NCI-H524 treated with DMSO at 0.1 percent for 48 hours (cell line): ENCODE data around the gene BABAM2.
A peak's percentile ranks its signal among the peaks of the same experiment; 100 is the strongest.
"Not testable (repeated sequence)": the region's sequence is repeated elsewhere in the genome, so short reads cannot be mapped to it uniquely, and the experiment has no call there.

Experiments
- DNase-seq: peaks from one replicate; lab custom pipeline; 2025; lab: John Stamatoyannopoulos, UW

The BABAM2 gene

DNA sequence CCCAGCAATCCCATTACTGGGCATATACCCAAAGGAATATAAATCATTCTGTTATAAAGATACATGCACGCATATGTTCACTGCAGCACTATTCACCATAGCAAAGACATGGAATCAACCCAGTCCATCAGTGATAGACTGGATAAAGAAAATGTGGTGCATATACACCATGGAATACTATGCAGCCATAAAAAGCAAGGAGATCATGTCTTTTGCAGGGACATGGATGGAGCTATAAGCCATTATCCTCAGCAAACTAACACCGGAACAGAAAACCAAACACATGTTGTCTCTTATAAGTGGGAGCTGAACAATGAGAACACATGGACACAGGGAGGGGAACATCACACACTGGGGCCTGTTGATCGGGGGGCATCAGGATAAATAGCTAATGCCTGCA, 441.3 kb downstream of the BABAM2 start:
- not testable (repeated sequence) for DNase-seq

GRCh38 chr2:28332696-28333095, 442.2 kb downstream of the BABAM2 start:
- no peak for DNase-seq

DNA sequence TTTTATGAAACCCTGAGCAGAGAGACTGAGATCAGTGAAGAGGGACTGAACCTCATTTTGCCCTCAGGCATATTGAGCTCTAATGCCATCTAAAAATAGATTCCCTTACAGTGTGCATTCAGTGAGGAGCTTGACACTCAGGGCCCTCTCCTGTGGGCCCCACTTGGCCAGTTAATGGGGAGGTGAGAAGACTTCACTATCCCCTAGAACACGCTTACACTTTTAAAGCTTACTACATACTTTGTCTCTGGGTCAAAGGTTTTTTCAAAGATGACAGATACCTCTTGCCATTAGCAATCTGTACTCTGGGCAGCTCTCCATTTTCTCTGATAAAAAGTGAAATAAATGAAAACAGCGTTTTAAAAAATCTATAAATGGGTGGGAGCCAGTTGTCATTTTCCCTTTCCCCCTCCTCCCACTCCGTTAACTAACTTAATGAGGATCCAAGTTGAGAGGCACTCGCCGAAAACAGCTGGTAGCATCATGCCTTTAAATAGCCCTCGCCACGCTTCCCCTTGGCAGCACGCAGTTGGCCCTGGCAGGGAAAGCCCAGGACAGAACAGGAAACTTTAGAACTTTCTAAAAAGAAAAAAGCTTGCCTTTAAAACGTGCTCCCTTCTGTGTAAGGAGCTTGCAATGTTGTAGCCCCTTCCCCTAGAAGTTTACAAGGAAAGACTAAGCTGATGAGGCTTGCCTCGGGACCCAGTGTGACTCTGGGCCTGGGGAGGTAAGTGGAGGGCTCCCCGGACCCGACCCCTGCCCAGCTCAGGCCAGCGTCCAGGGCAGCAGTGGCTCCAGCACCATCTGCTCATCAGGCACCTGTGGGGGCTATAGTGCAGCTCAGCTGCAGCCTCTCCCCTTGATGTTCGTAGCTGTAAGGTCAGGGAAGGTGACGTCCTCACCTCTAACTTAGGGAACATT, 443.3 kb downstream of the BABAM2 start:
- peak; percentile 23 for DNase-seq

GRCh38 chr2:28334527-28334894, 444.0 kb downstream of the BABAM2 start:
- DNase-seq, result peak; percentile 83

- not testable (repeated sequence) for DNase-seq
These were observed 444.7 kb downstream of the BABAM2 start for GRCh38 chr2:28335265-28335664.

DNA sequence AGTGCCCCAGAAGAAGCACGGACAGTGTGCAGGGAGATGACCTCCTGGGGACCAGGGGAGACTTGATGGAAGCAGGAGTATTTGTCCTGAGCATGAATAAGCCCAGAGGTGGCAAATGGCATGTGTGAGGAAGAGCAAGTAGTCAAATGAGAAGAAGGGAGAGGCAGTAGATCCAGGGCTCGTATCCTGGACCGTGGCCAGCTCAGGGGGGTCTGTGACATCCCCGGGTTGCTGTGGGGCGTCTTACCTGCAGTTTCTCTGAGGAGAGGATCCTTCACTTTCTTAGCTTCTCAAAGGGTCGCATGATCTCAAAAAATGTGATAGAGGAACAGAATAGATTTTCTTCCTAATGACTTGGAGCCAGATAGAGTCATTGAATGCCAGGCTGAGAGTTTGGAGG, 445.1 kb downstream of the BABAM2 start:
- no peak for DNase-seq

GRCh38 chr2:28336264-28336980, 445.9 kb downstream of the BABAM2 start:
- peak; percentile 69 for DNase-seq

GRCh38 chr2:28336982-28337627, 446.6 kb downstream of the BABAM2 start:
- no peak for DNase-seq

DNA sequence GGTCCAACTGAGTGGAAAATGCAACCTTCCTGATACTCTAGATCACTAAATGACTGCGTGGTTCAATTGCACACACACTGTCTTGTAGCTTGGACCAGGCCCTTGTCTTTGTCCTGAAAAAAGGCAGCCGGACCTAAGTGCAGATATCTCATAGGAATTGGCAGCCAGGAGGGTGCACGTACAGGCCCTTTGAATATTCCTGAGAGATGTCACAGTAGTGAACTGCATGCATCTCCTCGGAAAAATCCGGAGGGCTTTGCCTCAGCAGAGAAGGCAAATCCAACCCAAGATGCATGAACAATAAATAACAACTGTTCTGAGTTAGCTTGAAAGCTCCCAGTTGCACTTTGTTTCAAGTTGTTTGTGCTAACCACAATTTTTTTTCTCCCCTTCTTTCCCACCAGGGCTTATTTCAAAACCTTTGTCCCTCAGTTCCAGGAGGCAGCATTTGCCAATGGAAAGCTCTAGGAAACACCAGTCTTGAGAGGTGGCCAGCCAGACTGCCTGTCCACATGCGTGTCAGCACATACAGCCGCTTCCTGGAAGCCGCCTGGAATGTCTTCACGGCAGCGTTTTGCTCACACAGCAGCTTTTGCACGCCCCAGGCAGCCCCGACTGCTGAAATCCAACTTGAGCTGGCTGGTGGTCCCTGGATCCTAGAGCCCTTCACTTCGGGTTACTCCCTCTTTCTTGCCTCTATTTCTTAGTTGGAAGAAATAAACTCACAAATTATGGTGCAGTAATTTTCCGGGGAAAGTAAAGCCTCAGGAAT, 447.7 kb downstream of the BABAM2 start:
- DNase-seq, result no peak

GRCh38 chr2:28338831-28339321, 448.3 kb downstream of the BABAM2 start:
- no peak for DNase-seq

DNA sequence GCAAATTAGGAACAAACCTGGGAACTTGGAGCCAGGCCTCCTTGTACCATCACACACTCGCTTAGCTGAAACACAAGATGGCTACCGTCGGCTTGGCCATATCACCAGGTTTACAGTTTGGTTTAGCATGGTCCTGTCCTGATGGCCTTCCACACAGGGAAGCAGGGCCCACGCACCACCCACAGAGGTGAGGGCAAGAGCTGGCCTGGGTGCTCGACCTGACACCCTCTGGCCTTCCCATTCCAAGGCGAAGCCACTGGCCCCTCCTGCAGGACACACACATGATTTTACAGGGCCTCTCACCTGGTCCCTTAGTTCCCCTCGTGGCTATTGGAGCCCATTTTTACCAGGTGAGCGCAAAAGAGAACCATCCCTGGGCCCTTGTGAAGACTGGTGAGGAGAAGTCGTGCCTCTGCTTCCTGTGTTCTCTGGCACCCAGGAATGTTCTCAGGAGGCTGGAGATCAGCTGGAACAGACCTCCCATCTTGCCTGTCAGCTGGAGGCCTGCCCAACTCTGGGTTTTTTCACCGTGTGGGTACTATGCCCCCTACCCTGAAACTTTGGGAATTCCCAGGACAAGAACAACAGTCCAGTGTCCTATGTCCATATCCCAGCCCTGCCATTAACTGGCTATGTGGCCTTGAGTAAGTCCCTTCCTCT, 449.1 kb downstream of the BABAM2 start:
- DNase-seq, result no peak

GRCh38 chr2:28340312-28341202, 450.0 kb downstream of the BABAM2 start:
- DNase-seq, result no peak

- DNase-seq, result peak; percentile 71
These were observed 450.8 kb downstream of the BABAM2 start for GRCh38 chr2:28341208-28341891.

GRCh38 chr2:28342081-28342967, 451.8 kb downstream of the BABAM2 start:
- DNase-seq, result no peak

- DNase-seq, result no peak
These were observed 452.8 kb downstream of the BABAM2 start for GRCh38 chr2:28343184-28343942.

GRCh38 chr2:28343971-28344715, 453.6 kb downstream of the BABAM2 start:
- peak; percentile 75 for DNase-seq

DNA sequence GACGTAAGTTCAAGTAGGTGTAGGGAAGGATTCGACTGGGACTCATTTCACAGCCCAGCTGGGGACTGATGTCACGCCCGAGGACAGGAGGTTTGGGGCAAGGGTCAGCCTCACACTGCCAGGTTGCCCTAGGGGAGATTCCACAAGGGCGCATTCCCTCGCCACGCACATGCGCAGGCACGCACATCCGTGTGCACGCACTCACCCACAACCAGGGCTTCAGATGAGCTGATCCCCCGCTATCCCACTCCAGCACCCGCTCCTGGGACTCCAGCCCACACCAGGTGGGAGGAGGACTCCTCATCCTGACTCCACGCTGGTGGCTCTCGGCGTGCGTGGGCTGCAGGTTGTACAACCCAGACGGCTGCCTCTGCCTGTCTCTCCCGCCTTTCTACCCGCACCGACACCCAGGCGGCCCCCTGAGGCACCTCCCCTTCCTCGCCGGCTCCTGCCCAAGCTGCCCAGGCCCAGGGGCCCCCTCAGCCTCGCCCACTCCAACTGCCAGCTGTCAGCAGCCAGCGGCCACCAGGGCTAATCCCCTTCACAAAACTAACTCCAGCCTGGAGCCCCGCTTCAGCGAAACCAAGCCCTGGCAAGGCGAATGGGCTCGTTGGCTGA, 454.3 kb downstream of the BABAM2 start:
- peak; percentile 90 for DNase-seq
